ENCODE measurements around the gene MAPK7. TPM values are rescaled to one million over a fixed set of nuclear protein-coding genes. Genes with fewer than 3 reads are reported as not detected.
A peak's percentile ranks its signal among the peaks of the same experiment; 100 is the strongest.

Gene MAPK7
- total RNA-seq, 4 donors from 2014 or later = 34.9 to 95.7 (median 61.1) TPM

DNA sequence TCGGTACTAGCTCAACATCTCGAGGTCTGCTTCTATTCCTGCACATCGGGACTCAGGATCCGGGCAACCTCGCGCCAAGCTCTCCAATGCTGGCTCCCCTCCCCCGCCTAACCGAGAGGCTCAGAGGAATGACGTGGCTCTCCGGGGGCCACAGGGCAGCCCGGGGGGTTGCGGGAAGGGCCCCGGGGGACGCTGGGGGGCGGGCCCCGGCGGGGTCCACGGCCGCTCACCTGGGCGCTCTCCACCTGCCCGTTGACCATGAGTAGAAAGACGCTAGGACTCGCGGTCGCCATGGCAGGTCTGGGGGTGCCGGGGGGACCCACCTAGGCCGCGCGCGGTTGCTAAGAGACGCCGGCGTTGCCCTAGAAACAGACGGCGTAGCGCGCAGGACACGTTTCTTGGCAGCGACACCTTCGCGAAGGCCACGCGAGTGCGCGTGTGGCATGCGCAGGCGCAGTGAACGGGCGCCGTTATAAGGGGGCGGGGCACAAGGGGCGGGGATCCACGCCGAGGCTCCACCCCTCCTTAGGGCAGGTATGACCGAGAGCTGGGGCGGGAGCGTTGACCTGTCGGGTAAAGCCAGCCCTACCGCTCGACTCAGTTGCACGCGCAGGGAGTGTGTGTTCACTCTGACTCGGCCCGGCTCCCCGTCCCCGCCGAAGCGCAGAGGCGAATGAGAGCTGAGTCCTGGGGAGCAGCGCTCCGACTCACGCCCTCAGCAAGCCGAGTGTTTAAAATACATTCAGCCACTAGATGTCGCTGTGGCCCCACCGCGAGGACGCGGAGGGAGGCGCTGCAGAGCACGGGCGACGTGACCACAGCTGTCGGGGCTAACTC lies 15.8 kb upstream of the MAPK7 start, which contains the start of gene B9D1:
Gene B9D1, minus strand, starts transcription at position 447 of the 837 bp plus-strand sequence. Its CDS starts 154 bp downstream, at position 293.
- peak within 1 kb of the TSS; percentile 47 for H3K4me3 ChIP-seq (ENCODE audit: low read depth, poor library complexity, severe bottlenecking)
- DNase-seq (ENCODE audit: low spot score in 2 of 2) = peak; percentile 90 to 99
- 0 to 1% methylated on average over 20 to 66 of the region's 83 CpGs for WGBS, 2 donors
- no peak for TF ChIP-seq POLR2A (IDR thresholded peaks at IDR 0.05)
- TF ChIP-seq, protein P1, sequence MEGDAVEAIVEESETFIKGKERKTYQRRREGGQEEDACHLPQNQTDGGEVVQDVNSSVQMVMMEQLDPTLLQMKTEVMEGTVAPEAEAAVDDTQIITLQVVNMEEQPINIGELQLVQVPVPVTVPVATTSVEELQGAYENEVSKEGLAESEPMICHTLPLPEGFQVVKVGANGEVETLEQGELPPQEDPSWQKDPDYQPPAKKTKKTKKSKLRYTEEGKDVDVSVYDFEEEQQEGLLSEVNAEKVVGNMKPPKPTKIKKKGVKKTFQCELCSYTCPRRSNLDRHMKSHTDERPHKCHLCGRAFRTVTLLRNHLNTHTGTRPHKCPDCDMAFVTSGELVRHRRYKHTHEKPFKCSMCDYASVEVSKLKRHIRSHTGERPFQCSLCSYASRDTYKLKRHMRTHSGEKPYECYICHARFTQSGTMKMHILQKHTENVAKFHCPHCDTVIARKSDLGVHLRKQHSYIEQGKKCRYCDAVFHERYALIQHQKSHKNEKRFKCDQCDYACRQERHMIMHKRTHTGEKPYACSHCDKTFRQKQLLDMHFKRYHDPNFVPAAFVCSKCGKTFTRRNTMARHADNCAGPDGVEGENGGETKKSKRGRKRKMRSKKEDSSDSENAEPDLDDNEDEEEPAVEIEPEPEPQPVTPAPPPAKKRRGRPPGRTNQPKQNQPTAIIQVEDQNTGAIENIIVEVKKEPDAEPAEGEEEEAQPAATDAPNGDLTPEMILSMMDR (IDR thresholded peaks at IDR 0.05) = peak in 1 of 3 donors; percentile 96
- intact Hi-C loops (cut with DNase I; ENCODE audit: low total_unique reads) = loop anchor here (5.0 to 10.0 kb wide), 2 partner anchors 85 to 392 kb away; no protein-coding TSS in a partner anchor

DNA sequence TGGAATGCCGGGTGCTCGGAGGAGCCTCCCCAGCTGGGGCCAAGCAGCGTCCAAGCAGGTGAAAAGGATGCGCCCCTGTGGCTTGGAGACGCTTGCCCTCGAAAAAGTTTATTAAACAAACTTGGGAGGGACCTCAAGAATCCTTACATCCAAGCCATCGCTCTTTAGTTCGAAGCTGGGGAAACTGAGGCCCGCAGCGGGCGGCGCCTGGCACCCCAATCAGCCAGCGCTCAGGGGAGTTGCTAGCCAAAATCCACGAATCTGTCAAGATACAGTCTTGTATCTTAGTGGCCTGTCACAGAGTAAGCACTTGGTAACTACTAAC lies 15.2 kb upstream of the MAPK7 start:
- no peak for DNase-seq (ENCODE audit: low spot score in 2 of 2)
- no peak for TF ChIP-seq POLR2A (IDR thresholded peaks at IDR 0.05)
- TF ChIP-seq, protein P1 (IDR thresholded peaks at IDR 0.05) = no peak
- intact Hi-C loops (cut with DNase I; ENCODE audit: low total_unique reads) = loop anchor here (5.0 to 10.0 kb wide), 2 partner anchors 84 to 392 kb away; no protein-coding TSS in a partner anchor
- 25 to 32% methylated on average over 14 of the region's 14 CpGs for whole genome bisulfite sequencing, 2 donors
- H3K4me3 ChIP-seq (ENCODE audit: low read depth, poor library complexity, severe bottlenecking) = no peak overlapping the region

DNA sequence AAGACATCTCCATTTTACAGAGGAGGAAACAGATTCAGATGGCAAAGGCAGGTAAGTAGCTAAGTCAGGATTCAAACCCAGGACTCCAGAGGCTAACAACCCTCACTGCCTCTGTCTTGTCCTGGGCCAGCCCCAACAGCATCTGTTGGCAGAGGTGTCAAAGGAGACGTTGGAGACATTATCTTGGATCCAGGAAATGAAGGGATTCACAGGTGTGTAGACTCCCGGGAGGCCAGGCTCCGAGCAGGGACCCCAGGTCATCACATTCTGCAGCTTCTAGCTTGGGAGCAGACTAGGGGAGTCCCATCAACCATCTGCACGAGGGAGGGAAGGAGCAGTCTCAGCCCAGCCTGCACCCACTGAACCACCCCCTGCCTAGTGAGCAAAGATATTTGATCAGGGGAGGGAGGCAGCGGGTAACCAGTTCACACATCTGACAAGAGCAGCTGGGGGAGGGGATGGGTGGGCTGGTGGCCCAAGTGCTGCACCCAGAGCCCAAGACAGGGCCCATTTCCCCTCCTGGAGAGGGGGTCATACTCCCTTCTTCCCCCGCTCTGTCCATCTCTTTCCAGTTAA lies 14.8 kb upstream of the MAPK7 start:
- DNase-seq (ENCODE audit: low spot score in 2 of 2) = no peak
- TF ChIP-seq, protein P1 (IDR thresholded peaks at IDR 0.05) = no peak
- TF ChIP-seq POLR2A (IDR thresholded peaks at IDR 0.05) = no peak
- intact Hi-C loops (cut with DNase I; ENCODE audit: low total_unique reads) = loop anchor here (5.0 to 10.0 kb wide), 2 partner anchors 84 to 391 kb away; no protein-coding TSS in a partner anchor
- 50 to 57% methylated on average over 6 of the region's 6 CpGs for WGBS, 2 donors
- H3K4me3 ChIP-seq (ENCODE audit: low read depth, poor library complexity, severe bottlenecking) = no peak overlapping the region

DNA sequence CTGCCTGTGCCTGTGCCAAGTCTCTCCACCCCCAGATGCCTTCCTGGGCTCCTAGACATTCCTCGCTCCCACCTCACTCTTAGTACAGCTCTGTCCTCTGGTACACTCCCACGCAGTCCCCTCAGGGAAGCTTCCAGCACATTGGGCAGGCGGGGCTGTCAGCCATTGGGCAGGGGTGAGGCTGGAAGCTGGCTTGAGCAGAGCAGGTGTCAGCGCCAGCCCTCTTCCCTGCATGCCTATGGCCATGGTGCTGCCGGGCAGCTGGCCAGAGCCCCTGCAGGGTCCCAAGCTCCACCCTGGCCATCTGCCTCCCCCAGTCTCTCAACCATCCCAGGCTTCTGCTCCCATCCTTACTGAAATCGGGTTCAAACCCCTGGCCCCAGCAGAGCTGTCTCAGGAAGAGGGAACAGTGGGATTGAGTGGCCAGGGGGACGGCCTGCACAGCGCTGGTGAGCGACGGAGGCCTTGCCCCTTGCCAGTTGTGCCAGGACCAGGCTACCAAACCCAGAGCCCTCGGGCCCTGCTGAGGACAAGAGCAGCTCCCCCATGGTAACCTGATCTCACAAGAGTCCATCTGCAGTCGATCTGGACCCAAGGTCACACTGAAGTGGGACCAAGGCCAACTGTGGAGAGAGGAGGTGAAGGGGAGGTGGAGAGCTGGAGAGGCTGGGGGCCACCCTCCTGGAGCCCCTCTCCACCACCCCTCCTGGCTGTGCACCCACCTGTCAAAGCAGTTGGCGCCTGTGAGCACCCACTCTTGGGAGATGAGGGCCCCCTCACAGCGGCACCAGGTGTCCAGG lies 13.4 kb upstream of the MAPK7 start:
- WGBS, 2 donors = 75 to 80% methylated on average over 14 of the region's 14 CpGs
- intact Hi-C loops (cut with DNase I; ENCODE audit: low total_unique reads) = loop anchor here (5.0 to 10.0 kb wide), 2 partner anchors 82 to 390 kb away; no protein-coding TSS in a partner anchor
- TF ChIP-seq, protein P1 (IDR thresholded peaks at IDR 0.05) = no peak
- no peak for TF ChIP-seq POLR2A (IDR thresholded peaks at IDR 0.05)
- DNase-seq (ENCODE audit: low spot score in 2 of 2) = no peak
- H3K4me3 ChIP-seq (ENCODE audit: low read depth, poor library complexity, severe bottlenecking) = no peak overlapping the region

DNA sequence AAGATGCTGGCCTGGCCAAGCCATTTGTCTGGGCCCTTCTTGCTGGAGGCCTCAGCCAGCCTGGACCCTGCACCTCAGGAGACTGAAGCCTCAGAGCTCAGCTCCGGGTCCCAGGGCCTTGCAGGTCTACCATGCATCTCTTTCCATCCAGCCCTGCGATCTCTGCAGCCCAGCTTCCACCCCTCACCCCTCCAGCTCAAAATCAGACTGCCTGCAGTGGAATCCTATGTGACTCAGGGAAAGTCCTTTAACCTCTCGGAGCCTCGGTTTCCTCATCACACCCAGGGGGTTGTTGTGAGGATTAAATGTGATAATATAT lies 12.8 kb upstream of the MAPK7 start:
- no peak overlapping the region for H3K4me3 ChIP-seq (ENCODE audit: low read depth, poor library complexity, severe bottlenecking)
- no peak for DNase-seq (ENCODE audit: low spot score in 2 of 2)
- WGBS, 2 donors = 93 to 98% methylated on average over 4 of the region's 4 CpGs
- intact Hi-C loops (cut with DNase I; ENCODE audit: low total_unique reads) = loop anchor here (10.0 kb wide), 1 partner anchor 389 kb away; no protein-coding TSS in a partner anchor
- no peak for TF ChIP-seq POLR2A (IDR thresholded peaks at IDR 0.05)

Data from lower leg skin (tissue), 4 donors.